HL-60 (cell line): ENCODE measurements around the gene FMNL3.

Source experiments
- DNase-seq, 2 experiments: peaks; one replicate each; pipeline ENCODE4 v3.0.0-alpha.2; 2010 to 2020; ENCODE audit warnings: low read depth in 1 of 2, low spot score in 1 of 2
- H3K27ac ChIP-seq: fragments of 250-450 bp; sonication (Bioruptor Pico); replicated peaks from 2 replicates; pipeline ENCODE4 v1.5.1; 2020; ENCODE audit warnings: mild to moderate bottlenecking, moderate library complexity
- H3K27me3 ChIP-seq: fragments of 250-450 bp; sonication (Bioruptor Pico); 2 replicates; pipeline ENCODE4 v1.5.1; 2021; ENCODE audit warnings: mild to moderate bottlenecking, moderate library complexity; ENCODE audit not compliant: insufficient read depth, poor library complexity, severe bottlenecking
- H3K4me3 ChIP-seq: replicated peaks from 2 replicates; pipeline ENCODE4 v1.5.1; 2011; ENCODE audit warnings: mild to moderate bottlenecking, control low read depth, low read length; ENCODE audit not compliant: insufficient read depth
- GABPA ChIP-seq: IDR thresholded peaks from 2 replicates; pipeline ENCODE4 v1.6.1; 2012; ENCODE audit warnings: low read depth
- POLR2AphosphoS5 ChIP-seq: IDR thresholded peaks from 2 replicates; pipeline ENCODE4 v1.6.1; 2012; ENCODE audit warnings: low read depth
- REST ChIP-seq: IDR thresholded peaks from 2 replicates; pipeline ENCODE4 v1.6.1; 2012; ENCODE audit warnings: low read depth; ENCODE audit not compliant: insufficient replicate concordance
- SPI1 ChIP-seq: IDR thresholded peaks from 2 replicates; pipeline ENCODE4 v1.6.1; 2012; ENCODE audit warnings: low read depth, mild to moderate bottlenecking, borderline replicate concordance
- TF ChIP-seq, protein P1 (sequence below): IDR thresholded peaks from one replicate; pipeline ENCODE4 v1.5.1; 2011; ENCODE audit warnings: low read length, control low read depth, inconsistent platforms; ENCODE audit not compliant: insufficient read depth

FMNL3 gene

DNA sequence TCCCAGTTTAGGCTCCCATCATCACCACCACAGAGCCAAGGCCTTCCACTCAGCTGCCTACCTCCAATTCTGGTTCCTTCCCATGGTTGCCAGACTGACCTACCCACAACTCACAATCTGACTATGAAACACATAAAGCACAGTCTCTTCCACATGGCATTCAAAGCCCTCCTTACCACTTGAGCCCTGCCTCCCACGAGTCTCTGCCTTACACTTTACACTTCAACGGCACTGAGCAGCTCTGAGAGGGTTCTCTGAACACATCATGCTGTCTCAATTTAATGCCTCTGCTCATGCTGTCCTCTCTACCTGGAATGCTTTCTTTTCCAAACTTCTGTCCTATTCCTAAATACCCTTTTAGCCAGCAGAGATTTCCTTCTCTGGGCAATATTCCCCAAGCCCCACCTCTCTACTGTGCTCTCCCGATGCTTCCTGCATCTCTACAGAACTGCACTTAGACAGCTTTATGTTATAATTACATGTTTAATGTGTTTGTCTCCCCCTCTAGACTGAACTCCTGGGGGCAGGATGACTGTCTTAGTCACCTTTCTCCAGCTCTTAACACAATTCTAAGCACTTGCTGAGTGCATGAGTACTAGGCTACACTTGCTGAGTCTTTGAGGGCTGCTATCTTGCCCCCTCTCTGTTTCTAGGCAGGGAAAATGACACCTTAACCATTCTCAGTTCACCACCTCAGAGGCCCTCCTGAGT lies 23.5 kb downstream of the FMNL3 start:
- Histone ChIP-seq H3K27me3 (no peaks in the 10 kb centered on the region), H3K27ac (no peak overlapping the region), H3K4me3 (no peak overlapping the region)
- DNase-seq = no peak
- no peak for TF ChIP-seq POLR2AphosphoS5
- no peak for TF ChIP-seq REST
- TF ChIP-seq, protein P1, sequence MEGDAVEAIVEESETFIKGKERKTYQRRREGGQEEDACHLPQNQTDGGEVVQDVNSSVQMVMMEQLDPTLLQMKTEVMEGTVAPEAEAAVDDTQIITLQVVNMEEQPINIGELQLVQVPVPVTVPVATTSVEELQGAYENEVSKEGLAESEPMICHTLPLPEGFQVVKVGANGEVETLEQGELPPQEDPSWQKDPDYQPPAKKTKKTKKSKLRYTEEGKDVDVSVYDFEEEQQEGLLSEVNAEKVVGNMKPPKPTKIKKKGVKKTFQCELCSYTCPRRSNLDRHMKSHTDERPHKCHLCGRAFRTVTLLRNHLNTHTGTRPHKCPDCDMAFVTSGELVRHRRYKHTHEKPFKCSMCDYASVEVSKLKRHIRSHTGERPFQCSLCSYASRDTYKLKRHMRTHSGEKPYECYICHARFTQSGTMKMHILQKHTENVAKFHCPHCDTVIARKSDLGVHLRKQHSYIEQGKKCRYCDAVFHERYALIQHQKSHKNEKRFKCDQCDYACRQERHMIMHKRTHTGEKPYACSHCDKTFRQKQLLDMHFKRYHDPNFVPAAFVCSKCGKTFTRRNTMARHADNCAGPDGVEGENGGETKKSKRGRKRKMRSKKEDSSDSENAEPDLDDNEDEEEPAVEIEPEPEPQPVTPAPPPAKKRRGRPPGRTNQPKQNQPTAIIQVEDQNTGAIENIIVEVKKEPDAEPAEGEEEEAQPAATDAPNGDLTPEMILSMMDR = no peak
- TF ChIP-seq GABPA = no peak
- TF ChIP-seq SPI1 = no peak

DNA sequence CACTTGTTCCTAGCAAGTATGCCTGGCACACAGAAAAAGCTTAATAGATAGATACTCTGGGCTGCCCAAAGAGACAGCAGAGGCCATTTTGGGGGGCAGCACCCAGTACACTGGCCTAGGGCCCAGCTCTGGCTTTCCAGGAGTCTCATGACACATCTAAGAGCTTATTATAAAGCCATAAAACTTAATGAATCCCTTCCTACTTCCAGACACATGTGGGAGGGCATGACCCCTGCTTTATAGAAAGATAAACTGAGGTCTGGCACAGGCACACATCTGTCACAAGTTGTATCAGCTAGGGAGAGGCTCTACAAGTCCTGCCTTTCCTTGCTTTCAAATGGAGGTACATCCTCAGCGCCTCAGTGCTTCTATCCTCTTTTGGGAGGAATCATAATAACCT lies 27.1 kb downstream of the FMNL3 start:
- TF ChIP-seq, protein P1 = no peak
- no peaks in the 10 kb centered on the region for H3K27me3 ChIP-seq
- H3K27ac ChIP-seq = no peak overlapping the region
- no peak for DNase-seq
- no peak overlapping the region for H3K4me3 ChIP-seq

DNA sequence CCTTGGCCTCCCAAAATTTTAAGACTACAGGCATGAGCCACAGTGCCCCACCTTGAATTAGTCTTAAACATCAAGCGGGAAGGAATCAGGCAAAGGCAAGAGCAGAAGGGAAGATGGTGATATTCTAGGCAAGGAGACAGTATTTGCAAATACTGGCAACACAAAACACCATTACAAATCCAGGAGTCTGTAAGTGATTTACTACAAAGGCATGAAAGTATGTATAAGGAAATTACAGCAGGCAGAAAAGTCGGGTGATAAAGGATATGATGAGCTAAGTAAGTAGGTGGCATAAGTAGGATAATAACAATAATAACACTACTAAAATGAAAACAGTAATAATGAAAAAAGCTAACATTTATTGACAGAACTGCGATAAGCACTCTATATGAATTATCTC lies 28.5 kb downstream of the FMNL3 start:
- DNase-seq = no peak
- Histone ChIP-seq H3K27ac (no peak overlapping the region), H3K4me3 (no peak overlapping the region), H3K27me3 (no peaks in the 10 kb centered on the region)
- no peak for TF ChIP-seq GABPA
- TF ChIP-seq, protein P1 = no peak
- no peak for TF ChIP-seq POLR2AphosphoS5
- TF ChIP-seq REST = no peak
- no peak for TF ChIP-seq SPI1

DNA sequence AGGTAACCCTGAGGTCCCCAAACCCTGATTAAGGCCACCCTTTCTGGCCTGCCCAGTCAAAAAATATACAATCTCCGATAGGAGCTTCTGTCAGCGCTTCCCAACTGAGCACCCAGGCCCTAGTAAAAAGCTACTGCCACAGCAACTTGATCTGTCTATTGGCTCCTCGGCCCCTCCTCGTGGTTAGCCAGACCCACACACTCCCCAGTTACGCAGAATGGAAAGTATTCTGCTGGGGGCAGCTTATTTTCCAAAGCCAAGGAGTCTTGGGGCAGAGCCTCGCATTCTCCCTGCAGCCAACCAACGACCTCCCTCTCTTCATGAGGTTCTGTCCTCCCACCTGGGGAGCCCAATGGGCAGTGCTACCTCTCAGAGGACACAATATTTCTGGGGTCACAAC lies 32.1 kb downstream of the FMNL3 start:
- no peak for DNase-seq
- H3K27me3 ChIP-seq = no peaks in the 10 kb centered on the region
- no peak for TF ChIP-seq REST
- TF ChIP-seq POLR2AphosphoS5 = no peak
- TF ChIP-seq, protein P1 = no peak
- no peak for TF ChIP-seq GABPA
- TF ChIP-seq SPI1 = no peak
- H3K27ac ChIP-seq = no peak overlapping the region
- no peak overlapping the region for H3K4me3 ChIP-seq
